ENCODE measurements around the gene JAG1. TPM values are rescaled to one million over a fixed set of nuclear protein-coding genes. Genes with fewer than 3 reads are reported as not detected.

JAG1 gene
- total RNA-seq, 2 donors from 2014 or later = 30.9 to 32.8 TPM

DNA sequence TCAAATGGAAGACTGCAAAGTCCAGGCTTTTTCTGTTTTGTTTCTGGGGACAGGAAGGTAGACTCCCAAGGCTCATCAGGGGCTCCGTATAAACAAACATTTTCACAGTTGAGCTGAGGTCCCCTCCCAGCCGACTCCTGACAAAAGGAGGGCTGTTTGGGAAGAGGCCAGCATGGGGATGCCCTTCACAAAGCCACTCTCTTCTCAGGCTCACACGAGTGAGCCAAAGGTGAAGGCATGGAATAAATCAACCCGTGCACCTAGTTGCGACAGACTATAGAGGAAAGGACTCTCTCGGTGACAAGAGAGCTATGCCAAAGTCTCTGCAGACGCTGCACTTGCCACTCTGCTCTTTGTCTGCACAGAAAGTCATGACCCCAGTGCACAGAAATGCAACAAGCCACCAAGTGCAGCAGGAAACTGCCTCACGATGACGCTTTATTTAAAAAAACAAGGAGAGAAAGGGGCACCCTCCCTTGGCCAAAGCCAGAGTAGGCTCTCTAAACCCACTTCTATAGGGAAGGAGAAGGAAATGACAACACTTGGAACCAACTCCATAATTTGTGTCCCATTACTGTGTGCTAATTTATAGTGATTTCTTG, 21.0 kb downstream of the JAG1 start:
- peaks cover 0 to 67% of the 10 kb centered on the region in 2 donors for H3K4me1 ChIP-seq

DNA sequence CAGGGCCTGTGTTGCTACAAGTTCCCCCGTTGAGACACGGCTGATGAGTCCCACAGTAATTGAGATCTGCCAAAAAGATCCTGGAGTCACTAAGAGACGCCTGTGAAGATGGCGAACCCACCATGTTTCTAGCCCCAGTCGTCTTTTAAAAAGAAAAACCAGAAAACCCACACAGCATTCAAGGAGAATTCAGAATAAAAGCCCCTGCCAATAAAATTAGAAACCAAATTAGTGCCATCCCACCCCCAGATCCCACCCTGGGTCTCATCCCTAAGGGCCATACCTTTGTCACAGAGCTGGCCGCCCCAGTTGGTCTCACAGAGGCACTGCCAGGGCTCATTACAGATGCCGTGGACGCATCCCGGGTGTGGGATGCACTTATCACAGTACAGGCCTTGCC, 21.6 kb downstream of the JAG1 start:
- TF ChIP-seq, protein P1, sequence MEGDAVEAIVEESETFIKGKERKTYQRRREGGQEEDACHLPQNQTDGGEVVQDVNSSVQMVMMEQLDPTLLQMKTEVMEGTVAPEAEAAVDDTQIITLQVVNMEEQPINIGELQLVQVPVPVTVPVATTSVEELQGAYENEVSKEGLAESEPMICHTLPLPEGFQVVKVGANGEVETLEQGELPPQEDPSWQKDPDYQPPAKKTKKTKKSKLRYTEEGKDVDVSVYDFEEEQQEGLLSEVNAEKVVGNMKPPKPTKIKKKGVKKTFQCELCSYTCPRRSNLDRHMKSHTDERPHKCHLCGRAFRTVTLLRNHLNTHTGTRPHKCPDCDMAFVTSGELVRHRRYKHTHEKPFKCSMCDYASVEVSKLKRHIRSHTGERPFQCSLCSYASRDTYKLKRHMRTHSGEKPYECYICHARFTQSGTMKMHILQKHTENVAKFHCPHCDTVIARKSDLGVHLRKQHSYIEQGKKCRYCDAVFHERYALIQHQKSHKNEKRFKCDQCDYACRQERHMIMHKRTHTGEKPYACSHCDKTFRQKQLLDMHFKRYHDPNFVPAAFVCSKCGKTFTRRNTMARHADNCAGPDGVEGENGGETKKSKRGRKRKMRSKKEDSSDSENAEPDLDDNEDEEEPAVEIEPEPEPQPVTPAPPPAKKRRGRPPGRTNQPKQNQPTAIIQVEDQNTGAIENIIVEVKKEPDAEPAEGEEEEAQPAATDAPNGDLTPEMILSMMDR (IDR thresholded peaks at IDR 0.05) = no peak
- Histone ChIP-seq H3K27me3 (no peaks in the 10 kb centered on the region), H3K4me1 (peaks cover 0 to 65% of the 10 kb centered on the region in 2 donors), H3K36me3 (peaks cover 70% of the 10 kb centered on the region), H3K9me3 (no peaks in the 10 kb centered on the region), H3K27ac (peak overlapping the region; percentile 57 to 72), H3K4me3 (no peak overlapping the region)
- DNase-seq (ENCODE audit: low spot score) = no peak

More for the DNA sequence above, 21.0 kb downstream of the JAG1 start:
- H3K4me3 ChIP-seq = no peak overlapping the region
- peaks cover 69% of the 10 kb centered on the region for H3K36me3 ChIP-seq
- no peaks in the 10 kb centered on the region for H3K27me3 ChIP-seq
- TF ChIP-seq, protein P1 (IDR thresholded peaks at IDR 0.05) = no peak
- peak overlapping the region; percentile 57 to 72 for H3K27ac ChIP-seq
- H3K9me3 ChIP-seq = no peaks in the 10 kb centered on the region
- no peak for DNase-seq (ENCODE audit: low spot score)

DNA sequence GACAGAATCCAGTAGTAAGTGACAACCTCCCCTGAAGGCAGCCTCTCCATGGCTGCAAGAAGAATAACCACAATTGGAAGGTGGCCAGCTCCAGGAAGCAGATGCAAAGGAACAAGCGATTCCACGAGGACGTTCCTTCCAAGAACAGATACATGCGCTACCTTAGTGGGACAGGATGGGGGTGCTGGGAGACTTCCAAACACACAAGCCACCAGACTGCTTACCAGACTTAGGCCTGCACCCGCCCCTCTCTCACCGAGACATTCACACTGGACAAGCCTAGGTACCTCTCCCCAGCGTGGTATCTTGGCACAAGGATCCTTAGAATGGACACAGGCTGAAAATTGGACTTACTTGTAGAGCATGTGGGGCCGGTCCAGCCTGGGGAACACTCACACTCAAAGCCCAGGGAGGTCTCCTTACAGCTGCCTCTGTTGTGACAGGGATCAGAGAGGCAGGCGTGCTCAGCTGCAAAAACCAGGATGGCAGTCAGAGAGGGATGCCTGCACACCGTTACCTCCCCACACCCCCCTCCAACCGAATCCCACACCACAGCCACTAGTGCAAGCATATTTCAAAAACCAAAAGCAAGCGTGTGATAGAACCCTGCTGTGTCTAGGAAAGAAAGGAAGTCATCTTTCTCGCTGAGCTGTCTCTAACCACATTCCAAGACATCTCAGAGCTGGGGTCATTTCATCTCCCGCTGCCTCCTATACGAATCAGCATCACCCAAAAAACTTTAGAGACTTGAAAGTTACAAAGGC, 22.4 kb downstream of the JAG1 start:
- H3K27me3 ChIP-seq = no peaks in the 10 kb centered on the region
- peaks cover 0 to 64% of the 10 kb centered on the region in 2 donors for H3K4me1 ChIP-seq
- no peak overlapping the region for H3K4me3 ChIP-seq
- TF ChIP-seq, protein P1 (IDR thresholded peaks at IDR 0.05) = no peak
- peaks cover 77% of the 10 kb centered on the region for H3K36me3 ChIP-seq
- no peak for DNase-seq (ENCODE audit: low spot score)
- no peaks in the 10 kb centered on the region for H3K9me3 ChIP-seq
- H3K27ac ChIP-seq = peak overlapping the region; percentile 47 to 72

DNA sequence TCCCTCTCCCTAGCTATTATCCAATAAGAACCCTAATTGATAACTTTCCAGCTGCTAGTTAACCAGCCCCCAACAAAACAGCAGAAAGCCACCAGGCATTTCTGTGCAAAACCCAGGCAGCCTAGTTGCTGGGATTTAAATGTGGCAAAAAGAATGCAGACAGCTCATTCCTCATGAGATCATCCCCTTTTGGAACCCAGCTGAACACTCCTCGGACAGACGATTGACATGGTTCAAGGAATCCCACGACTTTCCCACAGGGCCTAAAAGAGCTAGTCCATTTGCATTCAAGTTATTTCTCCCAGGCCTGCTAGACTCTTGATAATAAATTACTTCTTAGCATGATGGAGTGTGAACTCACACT, 24.0 kb downstream of the JAG1 start:
- H3K36me3 ChIP-seq = peaks cover 83% of the 10 kb centered on the region
- no peaks in the 10 kb centered on the region for H3K27me3 ChIP-seq
- peaks cover 0 to 52% of the 10 kb centered on the region in 2 donors for H3K4me1 ChIP-seq
- no peak overlapping the region for H3K4me3 ChIP-seq
- no peak for DNase-seq (ENCODE audit: low spot score)
- TF ChIP-seq, protein P1 (IDR thresholded peaks at IDR 0.05) = no peak
- H3K27ac ChIP-seq = peak overlapping the region; percentile 47 to 72
- no peaks in the 10 kb centered on the region for H3K9me3 ChIP-seq

GRCh38 chr20:10649080-10649796, 24.6 kb downstream of the JAG1 start:
- Histone ChIP-seq H3K27me3 (no peaks in the 10 kb centered on the region), H3K4me3 (no peak overlapping the region), H3K36me3 (peaks cover 88% of the 10 kb centered on the region), H3K4me1 (peaks cover 0 to 50% of the 10 kb centered on the region in 2 donors), H3K9me3 (no peaks in the 10 kb centered on the region), H3K27ac (peak overlapping the region; percentile 47 to 72)
- TF ChIP-seq, protein P1 (IDR thresholded peaks at IDR 0.05) = no peak
- DNase-seq (ENCODE audit: low spot score) = no peak

Measured in right atrium auricular region (tissue), 2 donors.